ENCODE measurements around the gene SUPT6H. TPM values are rescaled to one million over a fixed set of nuclear protein-coding genes. Genes with fewer than 3 reads are reported as not detected.
A peak's percentile ranks its signal among the peaks of the same experiment; 100 is the strongest.
"Not testable (repeated sequence)": the region's sequence is repeated elsewhere in the genome, so short reads cannot be mapped to it uniquely, and the experiment has no call there.

SUPT6H gene
- total RNA-seq, 1 donor from 2014 or later: 91.2 TPM

- DNase-seq (ENCODE audit: extremely low spot score, unreplicated experiment): no peak
- no peak for TF ChIP-seq CTCF (IDR thresholded peaks at IDR 0.05)
- H3K27ac Mint-ChIP-seq (ENCODE audit: unreplicated experiment): peak overlapping the region; percentile 50
- H3K4me1 Mint-ChIP-seq (ENCODE audit: unreplicated experiment): peaks cover 60% of the 10 kb centered on the region
- peaks cover 21% of the 10 kb centered on the region for H3K36me3 Mint-ChIP-seq (ENCODE audit: unreplicated experiment)
- H3K4me3 Mint-ChIP-seq (ENCODE audit: unreplicated experiment): no peak overlapping the region
- H3K27me3 Mint-ChIP-seq (ENCODE audit: unreplicated experiment): no peaks in the 10 kb centered on the region
- no peaks in the 10 kb centered on the region for H3K9me3 Mint-ChIP-seq (ENCODE audit: unreplicated experiment)
These were observed 60.6 kb downstream of the SUPT6H start for GRCh38 chr17:28722417-28723158.

GRCh38 chr17:28723159-28723835 is 61.3 kb downstream of the SUPT6H start:
- no peaks in the 10 kb centered on the region for H3K9me3 Mint-ChIP-seq (ENCODE audit: unreplicated experiment)
- no peaks in the 10 kb centered on the region for H3K27me3 Mint-ChIP-seq (ENCODE audit: unreplicated experiment)
- H3K4me3 Mint-ChIP-seq (ENCODE audit: unreplicated experiment): no peak overlapping the region
- peaks cover 61% of the 10 kb centered on the region for H3K4me1 Mint-ChIP-seq (ENCODE audit: unreplicated experiment)
- no peak for TF ChIP-seq CTCF (IDR thresholded peaks at IDR 0.05)
- H3K36me3 Mint-ChIP-seq (ENCODE audit: unreplicated experiment): peaks cover 21% of the 10 kb centered on the region
- DNase-seq (ENCODE audit: extremely low spot score, unreplicated experiment): no peak
- H3K27ac Mint-ChIP-seq (ENCODE audit: unreplicated experiment): peak overlapping the region; percentile 10

- not testable (repeated sequence) for DNase-seq (ENCODE audit: extremely low spot score, unreplicated experiment); H3K4me3 Mint-ChIP-seq (ENCODE audit: unreplicated experiment); H3K27me3 Mint-ChIP-seq (ENCODE audit: unreplicated experiment); H3K9me3 Mint-ChIP-seq (ENCODE audit: unreplicated experiment)
- H3K4me1 Mint-ChIP-seq (ENCODE audit: unreplicated experiment): peaks cover 57% of the 10 kb centered on the region
- peak overlapping the region; percentile 92 for H3K27ac Mint-ChIP-seq (ENCODE audit: unreplicated experiment)
- H3K36me3 Mint-ChIP-seq (ENCODE audit: unreplicated experiment): peaks cover 21% of the 10 kb centered on the region
These were observed 62.0 kb downstream of the SUPT6H start for GRCh38 chr17:28723836-28724499.

- peak overlapping the region; percentile 88 for H3K4me3 Mint-ChIP-seq (ENCODE audit: unreplicated experiment)
- H3K36me3 Mint-ChIP-seq (ENCODE audit: unreplicated experiment): peaks cover 21% of the 10 kb centered on the region
- peaks cover 55% of the 10 kb centered on the region for H3K4me1 Mint-ChIP-seq (ENCODE audit: unreplicated experiment)
- no peaks in the 10 kb centered on the region for H3K9me3 Mint-ChIP-seq (ENCODE audit: unreplicated experiment)
- no peak for TF ChIP-seq CTCF (IDR thresholded peaks at IDR 0.05)
- no peak for DNase-seq (ENCODE audit: extremely low spot score, unreplicated experiment)
- H3K27me3 Mint-ChIP-seq (ENCODE audit: unreplicated experiment): no peaks in the 10 kb centered on the region
- H3K27ac Mint-ChIP-seq (ENCODE audit: unreplicated experiment): peak overlapping the region; percentile 92
These were observed 62.6 kb downstream of the SUPT6H start for GRCh38 chr17:28724500-28725165.

GRCh38 chr17:28725166-28725659 is 63.2 kb downstream of the SUPT6H start:
- DNase-seq (ENCODE audit: extremely low spot score, unreplicated experiment): no peak
- peaks cover 51% of the 10 kb centered on the region for H3K4me1 Mint-ChIP-seq (ENCODE audit: unreplicated experiment)
- H3K4me3 Mint-ChIP-seq (ENCODE audit: unreplicated experiment): peak overlapping the region; percentile 88

More at GRCh38 chr17:28725166-28725659, 63.2 kb downstream of the SUPT6H start:
- Mint-ChIP-seq H3K36me3 (ENCODE audit: unreplicated experiment) (peaks cover 17% of the 10 kb centered on the region), H3K27ac (ENCODE audit: unreplicated experiment) (peak overlapping the region; percentile 92), H3K27me3 (ENCODE audit: unreplicated experiment) (no peaks in the 10 kb centered on the region), H3K9me3 (ENCODE audit: unreplicated experiment) (no peaks in the 10 kb centered on the region)
- no peak for TF ChIP-seq CTCF (IDR thresholded peaks at IDR 0.05)
